Esophagus muscularis mucosa (tissue), 4 donors: ENCODE results near the gene OR2G2. TPM values are rescaled to one million over a fixed set of nuclear protein-coding genes. Genes with fewer than 3 reads are reported as not detected.

Source experiments
- DNase-seq: peaks from one replicate; pipeline ENCODE4 v3.0.0-alpha.2; 2017; ENCODE audit errors: extremely low spot score
- H3K27ac ChIP-seq, 4 donors: fragments of 200-600 bp; sonication (generic); replicated peaks in 1 of 4; 1 replicate in 3 of 4; 2 replicates in 1 of 4; pipeline ENCODE4 v1.5.1; 2016 to 2019; ENCODE audit warnings: mild to moderate bottlenecking in 1 of 4
- H3K27me3 ChIP-seq, 4 donors: fragments of 200-600 bp; sonication (generic); one replicate each; pipeline versions ENCODE4 v1.5.1 to v1.6.0; 2016 to 2019
- H3K36me3 ChIP-seq, 4 donors: fragments of 200-600 bp; sonication (generic); one replicate each; pipeline ENCODE4 v1.5.1; 2016 to 2019
- H3K4me1 ChIP-seq, 4 donors: fragments of 200-600 bp; sonication (generic); one replicate each; pipeline ENCODE4 v1.5.1; 2016 to 2019
- H3K4me3 ChIP-seq, 4 donors: fragments of 200-600 bp; sonication (generic); 1 replicate in 2 of 4; 2 replicates in 2 of 4; pipeline ENCODE4 v1.5.1; 2016 to 2019; ENCODE audit warnings: mild to moderate bottlenecking in 4 of 4, moderate library complexity in 1 of 4
- H3K9me3 ChIP-seq, 4 donors: fragments of 200-600 bp; sonication (generic); 1 replicate in 3 of 4; 2 replicates in 1 of 4; pipeline ENCODE4 v1.5.1; 2016 to 2019
- EP300 ChIP-seq: sonication (generic); formaldehyde crosslinking; IDR thresholded peaks from one replicate; pipeline ENCODE4 v1.6.1; 2017; ENCODE audit warnings: antibody characterized with exemption
- POLR2A ChIP-seq: fragments of 450-650 bp; IDR thresholded peaks from one replicate; pipeline ENCODE4 v1.6.1; 2017; ENCODE audit warnings: antibody characterized with exemption, moderate library complexity, mild to moderate bottlenecking, low read depth
- POLR2AphosphoS5 ChIP-seq, 2 donors: sonication (generic); formaldehyde crosslinking; IDR thresholded peaks; one replicate each; pipeline ENCODE4 v1.6.1; 2017; ENCODE audit warnings: antibody characterized with exemption in 2 of 2
- WGBS: methylation state at CpG from one replicate; pipeline ENCODE4 v1.1.5; 2018; 5-methylcytosine and 5-hydroxymethylcytosine counted together
- intact Hi-C: fragments of 100-400 bp; cut with DNase I; formaldehyde crosslinking; loops from one replicate; pipeline ENCODE4 v1.15.1; 2023
- total RNA-seq, 4 donors: library from RNA; depleted of rRNA; stranded (reverse); fragments of >200 nt; gene quantifications; one replicate each; pipeline versions ENCODE4 v1.1.0 to v1.2.1, GENCODE V29; 2016
- TF ChIP-seq, protein P1 (sequence below), 3 experiments: fragments of 200-600 bp in 2 of 3; fragments of 450-650 bp in 1 of 3; sonication (generic) in 2 of 3; IDR thresholded peaks; one replicate each; pipeline ENCODE4 v1.5.1; 2017 to 2019; ENCODE audit warnings: antibody characterized with exemption in 3 of 3, mild to moderate bottlenecking in 2 of 3, moderate library complexity in 1 of 3

The OR2G2 gene
- total RNA-seq, 4 donors from 2014 or later, result not detected

GRCh38 chr1:247576514-247576913 lies 11.6 kb upstream of the OR2G2 start:
- intact Hi-C loops, result no loop called here
- WGBS, result 68% methylated on average over 3 of the region's 3 CpGs
- peaks cover 0 to 5% (median 0%) of the 10 kb centered on the region in 4 donors for H3K27me3 ChIP-seq
- DNase-seq, result no peak
- H3K27ac ChIP-seq, result no peak overlapping the region
- no peaks in the 10 kb centered on the region for H3K4me1 ChIP-seq
- no peaks in the 10 kb centered on the region for H3K9me3 ChIP-seq
- no peaks in the 10 kb centered on the region for H3K36me3 ChIP-seq
- TF ChIP-seq, protein P1, sequence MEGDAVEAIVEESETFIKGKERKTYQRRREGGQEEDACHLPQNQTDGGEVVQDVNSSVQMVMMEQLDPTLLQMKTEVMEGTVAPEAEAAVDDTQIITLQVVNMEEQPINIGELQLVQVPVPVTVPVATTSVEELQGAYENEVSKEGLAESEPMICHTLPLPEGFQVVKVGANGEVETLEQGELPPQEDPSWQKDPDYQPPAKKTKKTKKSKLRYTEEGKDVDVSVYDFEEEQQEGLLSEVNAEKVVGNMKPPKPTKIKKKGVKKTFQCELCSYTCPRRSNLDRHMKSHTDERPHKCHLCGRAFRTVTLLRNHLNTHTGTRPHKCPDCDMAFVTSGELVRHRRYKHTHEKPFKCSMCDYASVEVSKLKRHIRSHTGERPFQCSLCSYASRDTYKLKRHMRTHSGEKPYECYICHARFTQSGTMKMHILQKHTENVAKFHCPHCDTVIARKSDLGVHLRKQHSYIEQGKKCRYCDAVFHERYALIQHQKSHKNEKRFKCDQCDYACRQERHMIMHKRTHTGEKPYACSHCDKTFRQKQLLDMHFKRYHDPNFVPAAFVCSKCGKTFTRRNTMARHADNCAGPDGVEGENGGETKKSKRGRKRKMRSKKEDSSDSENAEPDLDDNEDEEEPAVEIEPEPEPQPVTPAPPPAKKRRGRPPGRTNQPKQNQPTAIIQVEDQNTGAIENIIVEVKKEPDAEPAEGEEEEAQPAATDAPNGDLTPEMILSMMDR (IDR thresholded peaks at IDR 0.05), result peak in 1 of 3 experiments; percentile 11
- TF ChIP-seq EP300, result no peak
- no peak overlapping the region for H3K4me3 ChIP-seq

- Histone ChIP-seq H3K4me3 (no peak overlapping the region), H3K27me3 (no peaks in the 10 kb centered on the region), H3K4me1 (no peaks in the 10 kb centered on the region), H3K27ac (no peak overlapping the region), H3K9me3 (no peaks in the 10 kb centered on the region), H3K36me3 (no peaks in the 10 kb centered on the region)
- no peak for DNase-seq
- 87% methylated on average over 4 of the region's 5 CpGs for WGBS
- TF ChIP-seq, protein P1 (IDR thresholded peaks at IDR 0.05), result no peak
- no peak for TF ChIP-seq EP300
- TF ChIP-seq POLR2AphosphoS5 (IDR thresholded peaks at IDR 0.05), result no peak
- TF ChIP-seq POLR2A, result no peak
- intact Hi-C loops, result no loop called here
Measured at GRCh38 chr1:247578946-247579460, 9.2 kb upstream of the OR2G2 start.

DNA sequence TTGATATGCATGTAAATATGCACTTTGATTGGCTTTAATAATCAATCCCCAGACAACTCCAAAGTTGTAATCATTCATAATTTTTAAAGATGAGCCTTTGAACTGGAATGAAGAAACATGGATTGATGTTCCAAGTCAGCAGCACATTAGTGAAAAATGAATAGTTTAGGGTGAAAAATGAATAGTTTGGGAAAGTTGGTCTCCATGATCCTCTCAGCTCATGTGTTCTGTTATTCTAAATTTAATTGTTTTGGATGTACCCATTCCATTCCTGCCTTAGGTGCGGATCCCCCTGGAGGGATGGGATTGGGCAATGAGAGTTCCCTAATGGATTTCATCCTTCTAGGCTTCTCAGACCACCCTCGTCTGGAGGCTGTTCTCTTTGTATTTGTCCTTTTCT lies 17.1 kb downstream of the OR2G2 start, which contains the start of gene OR2G3:
OR2G3 (plus strand) TSS at position 301 of the 400 bp plus-strand sequence; CDS start at position 301, 0 bp downstream.
- Histone ChIP-seq H3K4me1 (no peaks in the 10 kb centered on the region), H3K27ac (no peak within 1 kb of the TSS), H3K4me3 (no peak within 1 kb of the TSS), H3K36me3 (no peaks in the 10 kb centered on the region), H3K9me3 (peaks cover 0 to under 1% (median 0%) of the 10 kb centered on the region in 4 donors), H3K27me3 (no peaks in the 10 kb centered on the region)
- WGBS, result 80% methylated on average over 2 of the region's 2 CpGs
- intact Hi-C loops, result no loop called here
- TF ChIP-seq, protein P1 (IDR thresholded peaks at IDR 0.05), result no peak
- no peak for TF ChIP-seq POLR2AphosphoS5 (IDR thresholded peaks at IDR 0.05)
- TF ChIP-seq POLR2A, result no peak
- TF ChIP-seq EP300, result no peak
- DNase-seq, result no peak

DNA sequence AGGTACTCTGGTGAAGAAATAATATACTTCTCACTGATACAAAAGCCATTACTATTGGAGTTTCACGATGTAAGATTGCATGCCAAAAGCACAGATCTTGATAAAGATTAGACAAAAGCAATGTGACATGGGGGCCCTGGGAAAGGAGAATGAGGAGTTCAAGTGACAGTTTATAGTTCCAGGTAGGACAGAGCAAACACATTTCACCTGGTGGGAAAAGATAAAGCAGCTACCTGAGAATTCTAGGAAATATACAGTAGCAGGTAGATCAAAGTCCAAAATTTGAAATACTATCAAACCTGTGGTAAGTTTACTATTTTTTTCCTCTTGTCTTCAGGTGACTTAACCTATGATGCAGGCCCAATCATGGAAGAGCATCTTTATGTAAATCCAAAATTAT lies 25.2 kb downstream of the OR2G2 start:
- peaks cover 0 to 3% (median 0%) of the 10 kb centered on the region in 4 donors for H3K9me3 ChIP-seq
- WGBS, result 71% methylated on average over 1 of the region's 1 CpG
- no peaks in the 10 kb centered on the region for H3K36me3 ChIP-seq
- no peaks in the 10 kb centered on the region for H3K4me1 ChIP-seq
- no peaks in the 10 kb centered on the region for H3K27me3 ChIP-seq
- DNase-seq, result no peak
- TF ChIP-seq POLR2AphosphoS5 (IDR thresholded peaks at IDR 0.05) (no peak), POLR2A (no peak), EP300 (no peak)
- TF ChIP-seq, protein P1 (IDR thresholded peaks at IDR 0.05), result no peak
- no peak overlapping the region for H3K27ac ChIP-seq
- no peak overlapping the region for H3K4me3 ChIP-seq
- intact Hi-C loops, result no loop called here

GRCh38 chr1:247614625-247615024 lies 26.5 kb downstream of the OR2G2 start:
- Histone ChIP-seq H3K27me3 (no peaks in the 10 kb centered on the region), H3K9me3 (peaks cover 0 to 3% (median 0%) of the 10 kb centered on the region in 4 donors), H3K4me3 (no peak overlapping the region), H3K4me1 (no peaks in the 10 kb centered on the region), H3K27ac (no peak overlapping the region), H3K36me3 (no peaks in the 10 kb centered on the region)
- DNase-seq, result no peak
- TF ChIP-seq POLR2AphosphoS5 (IDR thresholded peaks at IDR 0.05) (no peak), EP300 (no peak), POLR2A (no peak)
- TF ChIP-seq, protein P1 (IDR thresholded peaks at IDR 0.05), result no peak
- intact Hi-C loops, result no loop called here
- WGBS, result 88% methylated on average over 1 of the region's 5 CpGs
